ENCODE results near the gene FAM222A.
A peak's percentile ranks its signal among the peaks of the same experiment; 100 is the strongest.

The FAM222A gene

DNA sequence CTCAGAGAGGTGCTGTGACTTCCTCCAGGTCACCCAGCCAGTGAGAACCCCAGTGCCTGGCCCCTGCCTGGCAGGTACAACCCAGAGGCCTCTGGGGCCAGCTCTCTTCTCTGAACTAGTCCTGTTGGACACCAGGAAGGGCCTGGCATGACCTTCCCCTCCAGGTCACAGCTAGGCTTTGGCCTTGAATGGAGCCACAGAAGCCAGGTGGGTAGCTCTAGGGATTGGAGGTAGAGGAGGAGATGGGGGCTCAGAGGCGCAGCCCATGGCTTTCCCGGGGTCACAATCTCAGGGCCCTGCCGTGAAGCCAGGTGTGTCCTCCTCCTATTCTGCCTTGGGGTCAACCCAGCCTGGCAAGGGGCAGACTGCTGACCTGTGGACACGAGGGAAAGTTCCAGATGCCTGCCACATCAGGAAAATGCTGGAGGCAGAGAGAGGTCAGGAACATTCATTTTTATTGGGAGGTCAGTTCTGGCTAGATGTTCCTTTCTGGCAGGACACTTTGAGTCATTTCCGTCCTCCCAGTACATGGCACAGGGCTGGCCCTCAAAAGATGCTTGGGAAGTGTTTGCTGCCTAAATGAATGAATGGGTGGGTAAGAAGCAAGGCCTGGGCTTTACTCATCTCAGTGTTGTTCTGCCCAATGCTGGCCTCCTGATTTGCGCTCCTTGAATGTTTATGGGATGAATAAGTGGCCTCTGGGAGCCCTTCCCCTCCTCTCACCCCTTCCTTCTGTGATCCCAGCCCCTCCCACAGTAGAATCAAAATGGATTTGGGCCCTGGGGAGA, 25.4 kb downstream of the FAM222A start:
- no peak for DNase-seq

- DNase-seq = no peak
Observed at GRCh38 chr12:109739747-109740693, 26.4 kb downstream of the FAM222A start.

DNA sequence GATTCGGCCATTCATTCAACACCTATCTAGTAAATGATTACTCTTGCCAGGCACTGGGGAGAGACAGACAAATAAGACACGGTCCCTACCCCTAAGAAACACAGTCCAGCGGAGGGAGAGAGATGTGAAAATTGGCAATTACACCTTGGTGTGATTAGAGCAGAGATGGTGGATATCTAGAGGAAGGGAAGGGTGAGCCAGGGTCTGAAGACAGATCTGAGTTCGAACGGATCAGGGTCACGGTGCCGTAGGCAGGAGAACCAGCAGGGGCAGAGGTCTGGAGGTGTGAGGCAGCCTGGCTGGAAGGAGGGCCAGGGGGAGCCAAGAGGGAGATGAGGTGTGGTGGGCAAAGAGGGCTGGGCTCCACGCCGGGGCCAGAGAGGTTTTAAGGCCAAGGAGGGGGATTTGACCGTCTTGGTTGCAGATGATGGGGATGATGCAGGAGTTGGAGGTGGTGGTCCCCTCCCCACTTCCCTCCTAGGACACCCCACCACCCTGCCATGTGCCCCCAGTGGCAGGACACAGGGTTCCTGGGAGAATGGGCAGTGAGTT, 27.1 kb downstream of the FAM222A start:
- DNase-seq = no peak

DNA sequence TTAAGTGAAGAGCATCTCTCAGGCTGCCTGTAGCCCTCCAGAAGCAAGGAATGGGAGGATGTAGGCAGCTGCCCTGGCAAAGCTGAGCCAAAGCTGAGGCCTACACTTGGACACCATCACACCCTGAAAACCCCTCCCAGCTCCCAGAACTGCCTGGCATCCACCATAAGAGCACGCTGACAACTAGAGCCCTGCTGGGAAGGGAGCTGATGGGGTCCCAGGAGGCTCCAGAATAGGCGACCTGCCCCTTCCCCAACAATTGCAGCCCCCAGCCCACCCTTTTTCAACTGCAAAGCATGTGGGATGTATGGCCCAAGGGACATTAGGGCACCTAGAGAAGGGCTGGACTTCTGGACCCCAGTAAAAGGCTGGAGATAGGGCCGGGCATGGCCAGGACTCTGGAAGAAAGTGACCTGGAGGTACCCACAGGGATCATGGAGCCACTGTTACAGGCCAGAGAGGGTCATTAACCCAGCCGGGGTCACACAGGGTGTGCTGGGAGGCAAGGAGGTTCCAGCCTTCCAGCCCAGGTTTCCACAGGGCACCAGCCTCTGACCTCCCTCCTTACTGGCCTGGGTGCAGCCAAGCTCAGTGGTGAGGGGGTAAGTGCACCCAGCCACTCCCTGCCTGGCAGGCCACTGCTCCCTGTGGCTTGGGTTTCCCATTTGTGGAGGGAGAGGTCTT, 27.8 kb downstream of the FAM222A start:
- DNase-seq = no peak

GRCh38 chr12:109741970-109742703, 28.5 kb downstream of the FAM222A start:
- no peak for DNase-seq

- DNase-seq = no peak
Observed at GRCh38 chr12:109743076-109743910, 29.7 kb downstream of the FAM222A start.

DNA sequence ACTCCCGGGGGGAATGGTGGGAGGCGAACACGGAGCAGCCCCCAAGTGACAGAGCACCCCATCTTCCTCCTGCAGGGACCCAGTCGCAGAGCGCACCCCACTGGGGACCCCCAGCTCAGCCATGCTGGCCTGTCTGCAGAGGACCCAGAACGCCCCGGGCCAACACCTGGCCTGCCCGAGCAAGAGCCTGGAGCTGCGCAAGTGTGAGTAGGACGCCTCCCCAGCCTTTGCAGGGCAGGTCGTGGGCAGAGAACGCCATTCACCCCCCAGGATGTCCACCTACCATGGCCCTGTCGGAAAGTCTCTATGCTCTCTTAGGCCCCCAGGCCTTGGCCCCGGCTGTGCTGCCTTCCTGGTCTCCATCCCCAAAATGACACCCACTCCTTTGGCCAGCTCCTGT, 30.4 kb downstream of the FAM222A start:
- DNase-seq = no peak

GRCh38 chr12:109744986-109745942, 31.6 kb downstream of the FAM222A start:
- peak; percentile 74 for DNase-seq

DNA sequence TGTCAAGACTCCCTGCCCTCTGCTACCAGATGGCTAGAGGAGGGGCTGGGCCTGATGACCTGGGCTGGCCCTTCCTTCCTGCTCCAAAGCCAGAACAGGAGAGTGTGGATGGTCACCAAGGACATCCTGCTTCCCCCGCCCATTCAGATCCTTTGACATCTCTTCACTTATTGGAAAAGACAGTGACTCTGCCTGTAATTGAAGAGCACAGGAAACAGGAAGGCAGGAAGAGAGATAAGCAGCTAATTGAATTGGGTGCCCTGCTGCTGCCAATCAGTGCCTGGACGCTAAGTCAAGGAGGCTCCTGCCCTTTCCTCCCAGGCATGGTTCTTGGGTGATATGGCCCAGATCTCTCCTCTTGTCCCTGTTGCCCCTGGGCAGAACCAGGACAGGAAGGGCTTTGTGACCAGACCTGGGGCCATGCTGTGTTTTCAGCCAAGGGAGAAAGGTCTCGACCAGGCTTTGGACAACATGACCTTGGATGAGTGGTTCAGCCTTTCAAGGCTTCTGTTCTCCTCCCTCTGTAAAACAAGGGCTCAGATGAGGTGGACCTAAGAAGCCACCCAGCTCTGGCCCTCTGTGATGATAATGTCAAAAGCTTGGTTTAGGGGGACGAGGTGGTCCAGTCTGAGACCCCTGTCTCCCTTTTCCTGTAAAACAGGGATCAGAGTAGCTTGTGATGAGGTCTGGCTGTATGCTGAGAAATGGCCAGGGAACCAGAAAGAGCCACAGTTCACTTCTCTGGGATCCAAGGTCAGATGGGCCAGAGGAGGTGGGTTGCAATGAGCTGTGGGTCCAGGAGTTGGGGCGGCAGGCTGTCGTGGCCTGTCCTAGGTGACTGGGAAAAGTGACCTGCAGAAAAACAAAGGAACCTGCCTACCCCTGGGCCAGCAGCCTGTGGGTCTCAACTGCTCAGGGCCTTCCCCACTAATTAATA, 38.8 kb downstream of the FAM222A start:
- no peak for DNase-seq

DNA sequence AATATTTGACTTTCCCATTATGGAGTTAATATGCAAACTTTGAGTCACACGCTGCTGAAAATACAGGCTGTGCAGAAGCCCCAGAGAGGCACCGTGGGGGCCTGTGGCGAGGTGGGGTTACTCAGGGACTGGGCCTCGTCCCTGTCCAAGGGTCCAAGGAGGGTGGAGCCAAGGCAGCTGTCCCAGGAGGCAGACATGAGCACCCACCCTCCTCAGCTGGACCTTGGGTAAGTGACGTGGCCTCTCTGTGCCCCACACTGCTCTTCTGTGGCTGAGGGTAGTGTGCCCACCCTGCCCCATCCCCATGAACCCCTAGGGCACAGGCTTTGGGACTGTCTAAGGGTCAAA, 39.4 kb downstream of the FAM222A start:
- DNase-seq = no peak

- DNase-seq = no peak
Observed at GRCh38 chr12:109753959-109754358, 40.3 kb downstream of the FAM222A start.

DNA sequence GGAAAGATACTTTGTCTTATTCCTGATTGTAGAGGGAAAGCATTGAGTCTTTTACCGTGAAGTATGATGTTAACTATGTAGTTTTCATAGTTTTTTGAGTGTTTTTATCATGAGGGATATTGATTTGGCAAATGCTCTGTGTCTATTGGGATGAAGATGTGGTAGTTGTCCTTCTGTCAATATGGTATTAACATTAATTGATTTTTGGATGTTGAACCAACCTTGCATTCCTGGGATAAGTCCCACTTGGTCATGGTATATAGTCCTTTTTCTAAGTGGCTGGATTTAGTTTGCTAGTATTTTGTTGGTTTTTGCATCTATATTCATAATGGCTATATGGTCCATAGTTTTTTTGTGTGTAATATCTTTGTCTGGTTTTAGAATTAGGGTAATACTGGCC, 42.8 kb downstream of the FAM222A start:
- DNase-seq = no peak

DNA sequence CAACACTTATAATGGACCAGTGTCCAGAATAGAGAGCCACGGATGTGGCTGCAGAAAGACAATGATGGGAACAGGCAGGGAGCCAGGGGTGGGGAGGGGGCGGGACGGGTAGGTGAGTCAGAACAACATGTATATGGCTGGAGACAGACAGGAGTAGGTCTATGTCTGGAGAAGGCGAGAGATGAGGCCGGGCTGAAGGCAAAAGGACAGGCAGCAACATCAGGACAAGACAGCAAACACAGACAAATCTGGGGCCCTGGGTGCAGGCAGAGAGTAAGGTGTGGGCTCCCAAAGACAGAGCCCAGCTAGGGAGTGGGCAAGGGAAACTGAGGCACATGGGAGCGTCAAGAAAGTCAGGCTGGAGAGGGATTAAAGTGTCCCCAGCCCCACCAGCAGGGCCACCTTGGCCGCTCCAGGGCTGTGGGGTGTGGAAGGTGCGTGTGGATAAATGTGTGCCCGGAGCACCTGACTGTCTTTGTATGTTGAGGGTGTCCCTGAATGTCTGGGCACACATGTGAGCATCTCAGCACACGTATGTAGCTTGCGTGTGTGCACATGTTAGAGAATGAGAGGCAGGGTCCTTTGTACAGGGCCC, 44.1 kb downstream of the FAM222A start:
- DNase-seq = no peak

DNA sequence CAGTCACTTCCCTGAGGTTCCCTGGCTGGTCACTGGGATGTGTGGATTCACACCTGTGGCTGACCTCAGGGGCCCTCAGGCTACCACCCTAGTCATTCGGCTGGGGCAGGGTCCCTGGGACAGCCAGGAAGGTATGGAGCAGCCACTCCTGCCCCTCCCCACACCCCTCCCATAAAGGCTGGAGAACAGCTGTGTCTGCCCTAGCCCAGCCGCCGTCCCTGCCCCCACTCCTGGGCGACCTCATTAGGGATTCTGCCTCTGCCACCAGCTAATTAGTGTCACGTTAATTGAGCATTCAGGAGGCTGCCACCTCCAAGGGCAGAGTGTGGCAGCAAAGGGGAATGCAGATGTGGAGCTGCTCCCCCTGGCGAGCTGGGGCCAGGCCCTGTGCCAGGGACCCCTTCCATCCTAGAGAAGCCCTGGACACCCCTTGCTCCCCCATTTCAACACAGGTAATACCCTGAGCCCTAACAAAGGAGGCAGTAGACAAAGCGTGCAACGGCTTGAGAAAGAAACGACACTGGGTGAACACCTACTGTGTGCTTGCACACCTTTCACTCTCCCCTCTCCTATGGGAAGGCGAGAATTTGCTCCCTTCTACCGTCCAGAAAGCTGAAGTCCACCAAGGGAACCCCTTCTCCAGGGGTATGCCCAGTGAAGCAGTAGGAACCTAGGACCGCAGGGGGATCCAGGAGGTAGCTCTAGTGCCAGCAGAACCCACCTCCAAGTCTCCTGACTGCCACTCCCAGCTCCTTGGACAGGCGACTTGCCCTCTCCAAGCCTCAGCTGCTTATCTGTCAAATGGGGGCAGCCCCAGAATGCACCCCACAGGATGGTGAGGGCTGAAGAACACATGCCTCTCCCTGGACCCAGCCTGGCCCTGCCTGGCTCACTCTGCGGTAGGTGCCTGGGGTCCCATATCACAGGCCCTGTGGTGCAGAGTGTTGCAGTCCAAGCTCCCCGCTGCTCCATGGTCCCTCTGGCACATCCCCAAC, 45.1 kb downstream of the FAM222A start:
- no peak for DNase-seq

DNA sequence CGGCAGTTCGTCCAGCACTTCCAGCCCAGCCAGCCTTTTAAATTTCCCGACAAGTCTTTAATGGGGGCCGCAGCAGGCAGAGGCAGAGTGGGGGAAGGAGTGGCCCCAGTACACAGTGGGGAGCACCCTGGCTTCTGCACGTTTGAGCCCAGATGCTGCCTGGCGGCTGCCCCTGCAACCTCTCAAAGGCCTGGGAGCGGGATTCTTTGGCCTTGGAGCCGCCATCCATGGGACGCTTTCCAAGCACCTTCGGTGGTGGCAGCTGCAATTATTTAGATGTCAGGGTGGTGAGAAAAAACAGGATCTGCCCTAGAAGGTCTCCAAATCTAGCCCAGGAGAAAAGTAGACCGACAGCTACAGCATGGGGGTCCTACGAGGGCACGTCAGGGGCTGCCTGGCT, 46.0 kb downstream of the FAM222A start:
- DNase-seq = no peak

- peak; percentile 99 for DNase-seq
Observed at GRCh38 chr12:109760031-109760929, 46.7 kb downstream of the FAM222A start.

All from RPMI8226 (cell line).